ENCODE data around the gene SGMS2.

- TF ChIP-seq CTCF (IDR thresholded peaks at IDR 0.05 in 4 of 5, conservative IDR thresholded peaks at IDR 0.05 in 1 of 5) (no peak), POLR2A (IDR thresholded peaks at IDR 0.05) (no peak)
Observed at GRCh38 chr4:107896646-107897045, 71.9 kb downstream of the SGMS2 start.

Measured in gastrocnemius medialis (tissue), 4 donors.